HepG2 (cell line): Measurements from ENCODE around the gene RNF213. TPM values are rescaled to one million over a fixed set of nuclear protein-coding genes. Genes with fewer than 3 reads are reported as not detected.
A peak's percentile ranks its signal among the peaks of the same experiment; 100 is the strongest.

Experiments used
- AGO2 ChIP-seq: fragments of 200-400 bp; formaldehyde crosslinking; optimal IDR thresholded peaks from 2 replicates; pipeline ENCODE3; 2017; ENCODE audit warnings: mild to moderate bottlenecking, low read depth, low read length, moderate library complexity
- ATAD3A ChIP-seq: sonication (generic); formaldehyde crosslinking; IDR thresholded peaks from 2 replicates; pipeline ENCODE4 v1.4.0; 2020; ENCODE audit warnings: missing genetic modification reagents
- CAMTA2 ChIP-seq: sonication (generic); formaldehyde crosslinking; IDR thresholded peaks from 2 replicates; pipeline ENCODE4 v1.4.0; 2020; ENCODE audit warnings: mild to moderate bottlenecking, missing genetic modification reagents, borderline replicate concordance
- GPBP1L1 ChIP-seq: sonication (generic); formaldehyde crosslinking; IDR thresholded peaks from 2 replicates; pipeline ENCODE4 v1.5.0; 2020; ENCODE audit warnings: mild to moderate bottlenecking, missing genetic modification reagents
- KDM5B ChIP-seq: sonication (generic); formaldehyde crosslinking; IDR thresholded peaks from 2 replicates; pipeline ENCODE4 v1.4.0; 2020; ENCODE audit warnings: missing genetic modification reagents, mild to moderate bottlenecking, borderline replicate concordance
- MIXL1 ChIP-seq: IDR thresholded peaks from 2 replicates; pipeline ENCODE4 v1.6.1; 2016
- MTF1 ChIP-seq: sonication (generic); formaldehyde crosslinking; IDR thresholded peaks from 2 replicates; pipeline ENCODE4 v1.5.0; 2020; ENCODE audit warnings: missing genetic modification reagents
- PRMT3 ChIP-seq: sonication (generic); formaldehyde crosslinking; IDR thresholded peaks from 2 replicates; pipeline ENCODE4 v1.8.1; 2022; ENCODE audit warnings: low read depth, mild to moderate bottlenecking, moderate library complexity, missing genetic modification reagents, borderline replicate concordance
- TBX3 ChIP-seq: fragments of 450-650 bp; IDR thresholded peaks from 2 replicates; pipeline ENCODE4 v1.6.1; 2017; ENCODE audit warnings: antibody characterized with exemption, mild to moderate bottlenecking, inconsistent platforms, borderline replicate concordance
- ZBTB33 ChIP-seq: sonication (generic); formaldehyde crosslinking; IDR thresholded peaks from 2 replicates; pipeline ENCODE4 v1.4.0; 2020; ENCODE audit warnings: missing genetic modification reagents
- ZNF253 ChIP-seq: sonication (generic); formaldehyde crosslinking; IDR thresholded peaks from 2 replicates; pipeline ENCODE4 v1.8.0; 2022; ENCODE audit warnings: mild to moderate bottlenecking, missing genetic modification reagents, borderline replicate concordance
- ZNF280B ChIP-seq: sonication (generic); formaldehyde crosslinking; IDR thresholded peaks from 2 replicates; pipeline ENCODE4 v1.5.0; 2020; ENCODE audit warnings: missing genetic modification reagents, mild to moderate bottlenecking, borderline replicate concordance
- ZNF446 ChIP-seq: sonication (generic); formaldehyde crosslinking; IDR thresholded peaks from 2 replicates; pipeline ENCODE4 v1.5.0; 2020; ENCODE audit warnings: mild to moderate bottlenecking, missing genetic modification reagents
- ZNF768 ChIP-seq: sonication (generic); formaldehyde crosslinking; IDR thresholded peaks from 2 replicates; pipeline ENCODE4 v1.4.0; 2020; ENCODE audit warnings: missing genetic modification reagents
- ZSCAN21 ChIP-seq: sonication (generic); formaldehyde crosslinking; IDR thresholded peaks from 2 replicates; pipeline ENCODE4 v1.8.0; 2022; ENCODE audit warnings: mild to moderate bottlenecking, missing genetic modification reagents, moderate library complexity, borderline replicate concordance
- polyA plus RNA-seq, 8 experiments: library from polyadenylated mRNA; depleted of rRNA in 3 of 8; stranded (reverse) in 7 of 8; unstranded in 1 of 8; fragments of >200 nt; fragmentation: Illumina TruSeq in 4 of 8; extraction: Trizol in 4 of 8; gene quantifications; 2 replicates each; pipeline versions ENCODE4 v1.2.1 to v1.2.3, GENCODE V29; 2011 to 2016; ENCODE audit warnings: low read depth in 4 of 8, missing spikeins in 1 of 8, mixed read lengths in 1 of 8; ENCODE audit not compliant: insufficient read depth in 1 of 8
- total RNA-seq, 5 experiments: library from RNA; depleted of rRNA; stranded (reverse); fragments of >200 nt; fragmentation: Illumina TruSeq; extraction: Trizol; gene quantifications; 2 replicates each; pipeline ENCODE4 v1.2.3, GENCODE V29; 2016; ENCODE audit warnings: low read depth in 1 of 5
- TF ChIP-seq, protein P1 (sequence below): sonication (generic); formaldehyde crosslinking; IDR thresholded peaks from 2 replicates; pipeline ENCODE4 v1.4.0; 2020; ENCODE audit warnings: missing genetic modification reagents
- TF ChIP-seq, protein P2 (sequence below): sonication (generic); formaldehyde crosslinking; IDR thresholded peaks from 2 replicates; pipeline ENCODE4 v1.4.0; 2020; ENCODE audit warnings: missing genetic modification reagents

The RNF213 gene
- total and polyA plus RNA-seq, 2 of the 13 experiments (the other 11 are each of a cell fraction or from before 2014, with no cell fraction given), result 38.6 to 38.7 TPM

DNA sequence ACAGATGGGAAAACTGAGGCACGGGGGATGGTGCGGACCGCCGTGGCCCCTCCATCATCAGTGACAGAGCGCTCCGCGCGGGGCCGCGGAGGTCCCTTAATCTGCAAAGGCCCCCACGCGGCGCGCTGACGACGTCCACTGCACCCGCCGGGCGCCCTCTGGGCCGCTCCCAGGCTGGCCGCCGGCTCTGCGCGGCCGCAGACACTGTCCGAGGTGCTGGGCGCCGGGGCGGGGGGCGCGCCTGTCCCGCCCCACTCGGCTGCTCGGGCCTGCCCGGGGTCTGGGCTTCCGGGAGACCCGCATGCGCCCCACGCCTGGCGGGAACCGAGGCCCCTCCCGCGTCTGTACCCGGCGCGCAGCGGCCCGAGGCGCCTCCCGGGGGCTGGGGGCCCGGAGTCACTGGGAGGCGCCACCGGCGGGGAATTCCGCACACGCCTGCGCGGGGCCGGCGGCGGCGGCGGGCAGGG, 550 bp upstream of the RNF213 start (continued):
- TF ChIP-seq KDM5B (peak; percentile 56; the same call in 1 of the 2 replicates), CAMTA2 (CRISPR knock-in tag) (no peak), ZSCAN21 (CRISPR knock-in tag) (no peak), ZNF253 (no peak; the same call in 1 of the 2 replicates), ZNF768 (CRISPR knock-in tag) (peak; percentile 66), MTF1 (CRISPR knock-in tag) (no peak), ZNF280B (CRISPR knock-in tag) (no peak), PRMT3 (CRISPR knock-in tag) (no peak), GPBP1L1 (CRISPR knock-in tag) (no peak), AGO2 (peak; percentile 39), ATAD3A (CRISPR knock-in tag) (no peak), ZBTB33 (no peak), TBX3 (no peak), MIXL1 (CRISPR knock-in tag) (no peak), ZNF446 (CRISPR knock-in tag) (0 out of 2 replicates have a peak, but pooled peaks have one; percentile 53)
- TF ChIP-seq, protein P1, sequence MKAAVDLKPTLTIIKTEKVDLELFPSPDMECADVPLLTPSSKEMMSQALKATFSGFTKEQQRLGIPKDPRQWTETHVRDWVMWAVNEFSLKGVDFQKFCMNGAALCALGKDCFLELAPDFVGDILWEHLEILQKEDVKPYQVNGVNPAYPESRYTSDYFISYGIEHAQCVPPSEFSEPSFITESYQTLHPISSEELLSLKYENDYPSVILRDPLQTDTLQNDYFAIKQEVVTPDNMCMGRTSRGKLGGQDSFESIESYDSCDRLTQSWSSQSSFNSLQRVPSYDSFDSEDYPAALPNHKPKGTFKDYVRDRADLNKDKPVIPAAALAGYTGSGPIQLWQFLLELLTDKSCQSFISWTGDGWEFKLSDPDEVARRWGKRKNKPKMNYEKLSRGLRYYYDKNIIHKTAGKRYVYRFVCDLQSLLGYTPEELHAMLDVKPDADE (CRISPR knock-in tag), result 0 out of 2 replicates have a peak, but pooled peaks have one; percentile 50
- TF ChIP-seq, protein P2, sequence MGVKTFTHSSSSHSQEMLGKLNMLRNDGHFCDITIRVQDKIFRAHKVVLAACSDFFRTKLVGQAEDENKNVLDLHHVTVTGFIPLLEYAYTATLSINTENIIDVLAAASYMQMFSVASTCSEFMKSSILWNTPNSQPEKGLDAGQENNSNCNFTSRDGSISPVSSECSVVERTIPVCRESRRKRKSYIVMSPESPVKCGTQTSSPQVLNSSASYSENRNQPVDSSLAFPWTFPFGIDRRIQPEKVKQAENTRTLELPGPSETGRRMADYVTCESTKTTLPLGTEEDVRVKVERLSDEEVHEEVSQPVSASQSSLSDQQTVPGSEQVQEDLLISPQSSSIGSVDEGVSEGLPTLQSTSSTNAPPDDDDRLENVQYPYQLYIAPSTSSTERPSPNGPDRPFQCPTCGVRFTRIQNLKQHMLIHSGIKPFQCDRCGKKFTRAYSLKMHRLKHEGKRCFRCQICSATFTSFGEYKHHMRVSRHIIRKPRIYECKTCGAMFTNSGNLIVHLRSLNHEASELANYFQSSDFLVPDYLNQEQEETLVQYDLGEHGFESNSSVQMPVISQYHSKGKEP, result no peak
